GM18498 (cell line): ENCODE data around the gene BAG1.

Source experiments
- ATAC-seq: cut with Tn5 transposase; IDR thresholded peaks from one replicate; pipeline ENCODE4 v1.9.1; 2021; ENCODE audit warnings: mild to moderate bottlenecking, moderate library complexity; ENCODE audit not compliant: unreplicated experiment

The BAG1 gene

GRCh38 chr9:33264473-33265177 lies at the start of gene BAG1, which contains the start of gene CHMP5:
BAG1 (minus strand) TSS chr9:33264708.
CHMP5 (plus strand) TSS chr9:33265049; CDS start chr9:33265079, 30 bp downstream.
- ATAC-seq = peak; percentile 84

DNA sequence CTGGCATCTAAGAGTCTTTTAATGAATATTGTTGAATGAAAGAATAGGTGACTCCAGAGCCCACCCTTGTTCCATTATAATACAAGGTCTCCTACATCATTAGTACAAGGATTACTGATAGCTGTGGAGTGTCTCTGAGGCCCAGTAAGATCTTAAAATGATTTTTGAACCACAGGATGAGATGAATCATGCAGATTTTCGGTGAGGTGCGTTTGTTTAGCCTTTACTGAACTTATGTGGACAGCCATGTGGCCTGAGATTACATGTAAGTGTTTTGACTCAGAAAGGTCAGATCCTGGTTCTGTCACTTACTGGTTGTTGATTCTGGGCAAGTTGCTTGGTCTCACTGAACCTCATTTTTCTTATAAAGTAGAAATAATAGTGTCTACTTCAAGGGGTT lies 47.4 kb upstream of the BAG1 start:
- ATAC-seq = no peak

DNA sequence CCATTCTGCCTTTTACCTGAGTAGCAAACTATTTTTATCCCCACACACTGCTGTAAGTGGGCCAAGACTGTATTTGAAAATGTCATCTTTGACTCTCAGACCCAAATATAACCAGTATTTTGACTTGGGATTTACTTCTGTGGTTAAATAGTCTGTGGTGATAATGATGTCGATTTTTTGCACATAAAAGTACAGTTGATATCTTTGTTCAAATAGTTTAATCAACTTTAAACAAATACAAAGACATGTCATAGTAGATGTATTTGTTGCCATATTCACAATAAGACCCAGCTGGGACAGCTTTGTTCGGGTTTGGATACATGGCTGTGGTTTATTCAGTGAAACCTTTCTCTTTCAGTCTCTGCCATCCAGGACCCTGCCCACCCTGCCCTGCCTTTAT lies 46.2 kb upstream of the BAG1 start:
- ATAC-seq = no peak

DNA sequence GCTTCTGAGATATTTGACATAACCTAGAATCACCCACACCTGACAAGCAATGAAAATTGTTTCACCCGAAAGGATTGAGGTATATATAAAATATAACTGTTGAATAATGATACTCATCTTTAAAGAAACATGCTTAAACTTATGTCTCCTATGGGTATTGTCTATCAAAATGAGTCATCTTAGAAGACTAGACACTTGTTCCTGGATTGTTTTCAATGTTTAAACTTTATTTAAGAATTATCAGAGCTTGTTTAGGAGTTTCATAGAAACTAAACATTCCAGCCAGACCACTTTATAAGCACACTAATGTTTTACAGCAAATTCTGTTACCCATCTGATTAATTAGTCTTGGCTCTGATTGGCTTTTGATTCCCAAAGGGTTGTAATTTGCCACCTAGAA lies 45.4 kb upstream of the BAG1 start:
- ATAC-seq = no peak

DNA sequence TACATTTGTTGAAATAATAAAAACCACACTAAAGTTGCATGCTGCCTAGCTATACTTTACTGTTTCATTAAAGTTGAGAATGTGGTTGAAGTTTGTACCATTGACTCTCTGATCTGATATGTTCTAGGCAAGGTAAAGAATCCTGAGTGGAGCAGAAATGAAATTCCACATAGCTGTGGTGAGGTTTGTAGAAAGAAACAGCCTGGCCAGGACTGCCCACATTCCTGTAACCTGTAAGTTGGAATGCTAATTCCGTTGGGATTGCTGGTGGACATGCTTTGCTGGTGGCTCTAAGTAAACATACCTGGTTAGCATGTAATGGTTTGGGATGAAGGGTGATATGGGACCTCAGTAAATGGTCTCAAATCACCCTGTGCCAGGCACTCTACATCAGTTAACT lies 42.6 kb upstream of the BAG1 start:
- no peak for ATAC-seq

DNA sequence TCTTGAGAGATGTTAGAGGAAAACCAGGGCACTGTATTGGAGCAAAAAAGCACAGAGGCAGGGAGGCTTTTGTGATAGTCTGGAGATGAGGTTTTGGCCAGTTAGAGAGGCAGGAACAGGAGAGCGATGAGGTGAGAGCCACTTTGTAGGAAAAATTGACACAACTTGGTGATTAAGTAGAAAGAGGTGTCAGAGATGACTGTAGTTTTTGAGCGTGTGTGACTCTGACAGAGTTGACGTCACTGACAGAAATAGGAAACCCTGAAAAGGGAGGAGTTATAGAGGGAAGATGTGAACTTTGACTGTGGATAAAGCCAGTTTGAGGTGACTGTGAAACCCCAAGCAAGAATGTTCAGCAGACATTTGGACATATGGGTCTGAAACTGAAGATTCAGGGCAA lies 41.5 kb upstream of the BAG1 start:
- no peak for ATAC-seq

GRCh38 chr9:33304362-33304761 lies 39.9 kb upstream of the BAG1 start:
- no peak for ATAC-seq

GRCh38 chr9:33300546-33300945 lies 36.0 kb upstream of the BAG1 start:
- ATAC-seq = no peak

DNA sequence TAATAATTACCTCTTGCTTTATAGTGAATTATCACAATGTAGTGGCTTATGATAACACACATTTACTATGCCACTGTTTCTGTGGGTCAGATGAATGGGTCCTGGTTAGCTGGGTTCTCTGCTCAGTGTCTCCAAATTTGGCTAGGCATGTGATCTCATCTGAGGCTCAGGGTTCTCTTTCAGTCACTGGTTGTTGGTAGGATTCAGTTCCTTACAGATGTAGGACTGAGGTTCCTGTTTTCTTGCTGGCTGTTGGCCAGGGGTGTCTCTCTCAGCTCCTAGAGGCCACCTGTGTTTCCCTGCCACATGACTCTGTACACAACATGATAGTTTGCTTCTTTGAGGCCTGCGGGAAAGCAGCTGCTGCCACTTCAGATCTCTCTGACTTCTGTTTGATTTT lies 32.9 kb upstream of the BAG1 start:
- ATAC-seq = peak; percentile 92

DNA sequence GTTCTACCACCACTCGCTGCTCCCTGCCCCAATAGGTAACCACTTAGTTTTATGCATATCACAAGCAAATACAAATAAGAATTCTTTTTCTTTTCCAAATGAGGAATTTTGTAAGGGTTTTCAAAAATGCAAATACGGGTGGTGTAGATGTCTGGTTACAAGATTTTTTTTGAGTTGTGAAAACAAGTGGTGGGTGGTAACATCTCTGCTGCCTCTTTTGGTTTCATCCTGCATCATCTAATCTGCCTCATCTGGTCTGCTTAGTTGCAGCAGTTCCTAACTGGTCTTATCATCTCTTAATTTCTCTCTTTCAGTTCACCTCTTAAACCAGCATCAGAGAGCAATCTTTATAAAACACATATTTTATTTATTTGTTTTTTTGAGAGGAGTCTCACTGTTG lies 31.1 kb upstream of the BAG1 start:
- peak; percentile 41 for ATAC-seq

DNA sequence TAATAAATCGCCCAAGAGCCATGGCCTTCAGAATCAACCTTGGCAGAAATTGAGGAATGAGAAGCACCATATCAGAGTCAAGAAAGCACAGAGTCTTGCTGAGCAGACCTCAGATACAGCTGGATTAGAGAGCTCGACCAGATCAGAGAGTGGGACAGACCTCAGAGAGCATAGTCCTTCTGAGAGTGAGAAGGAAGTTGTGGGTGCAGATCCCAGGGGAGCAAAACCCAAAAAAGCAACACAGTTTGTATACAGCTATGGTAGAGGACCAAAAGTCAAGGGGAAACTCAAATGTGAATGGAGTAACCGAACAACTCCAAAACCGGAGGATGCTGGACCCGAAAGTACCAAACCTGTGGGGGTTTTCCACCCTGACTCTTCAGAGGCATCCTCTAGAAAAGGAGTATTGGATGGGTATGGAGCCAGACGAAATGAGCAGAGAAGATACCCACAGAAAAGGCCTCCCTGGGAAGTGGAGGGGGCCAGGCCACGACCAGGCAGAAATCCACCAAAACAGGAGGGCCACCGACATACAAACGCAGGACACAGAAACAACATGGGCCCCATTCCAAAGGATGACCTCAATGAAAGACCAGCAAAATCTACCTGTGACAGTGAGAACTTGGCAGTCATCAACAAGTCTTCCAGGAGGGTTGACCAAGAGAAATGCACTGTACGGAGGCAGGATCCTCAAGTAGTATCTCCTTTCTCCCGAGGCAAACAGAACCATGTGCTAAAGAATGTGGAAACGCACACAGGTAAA lies 30.3 kb upstream of the BAG1 start:
- ATAC-seq = no peak

DNA sequence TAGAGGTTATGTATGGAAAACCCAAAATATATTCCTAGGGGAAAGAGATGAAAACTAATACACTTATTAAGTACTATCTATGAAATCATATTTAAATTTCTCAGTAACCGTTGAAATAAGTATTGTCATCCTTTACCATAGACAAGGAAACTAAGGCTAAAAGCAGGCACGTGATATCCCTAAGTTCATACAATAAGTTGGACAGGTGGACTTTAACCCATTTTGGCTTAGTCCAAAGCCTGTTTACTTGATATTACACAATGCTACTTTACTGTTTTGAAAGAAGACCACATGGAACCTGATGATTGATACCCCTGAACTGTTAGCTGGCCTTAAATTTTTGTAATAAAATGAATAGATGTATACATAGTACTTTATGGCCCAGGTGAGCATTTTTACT lies 29.3 kb upstream of the BAG1 start:
- no peak for ATAC-seq

DNA sequence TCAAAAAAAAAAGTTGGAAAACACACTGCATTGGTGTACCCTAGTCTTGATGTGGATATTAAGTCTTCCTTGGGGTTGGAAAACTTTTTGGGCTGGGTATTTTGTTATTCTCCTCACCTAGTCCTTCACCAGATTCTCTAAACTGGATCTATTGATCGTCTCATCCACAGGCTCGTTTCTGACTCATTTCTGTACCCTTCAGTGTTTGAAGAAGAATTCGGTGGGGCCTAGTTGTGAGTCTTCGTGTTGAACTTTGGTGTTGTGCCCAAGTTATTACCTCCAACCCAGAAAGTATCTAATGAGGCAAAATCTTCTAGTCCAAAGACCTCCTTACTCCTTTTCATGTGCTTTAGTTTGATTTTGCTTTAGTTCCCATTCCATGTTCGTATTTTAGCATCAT lies 27.4 kb upstream of the BAG1 start:
- no peak for ATAC-seq

DNA sequence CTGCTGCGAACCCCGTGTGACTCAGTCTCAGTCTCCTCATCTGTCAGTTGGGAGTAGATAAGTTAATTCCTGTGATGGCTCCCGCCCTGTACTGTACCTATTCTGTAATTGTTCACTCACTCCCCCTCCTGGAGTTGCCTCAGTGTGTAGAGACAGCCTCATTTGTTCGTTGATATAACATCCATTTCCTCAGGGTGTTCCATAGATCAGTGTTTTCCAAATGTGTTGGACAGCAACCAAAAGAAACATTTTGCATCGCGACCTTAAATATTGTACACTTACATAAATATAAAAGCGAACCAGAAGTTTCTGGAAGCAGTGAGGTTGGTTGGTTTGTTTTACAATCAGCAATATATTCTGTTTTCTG lies 26.5 kb upstream of the BAG1 start:
- peak; percentile 7 for ATAC-seq

- ATAC-seq = peak; percentile 88
Measured at GRCh38 chr9:33290247-33291030, 25.9 kb upstream of the BAG1 start, which contains the start of gene NFX1. NFX1 (plus strand) TSS chr9:33290516; CDS start chr9:33290573, 57 bp downstream.

DNA sequence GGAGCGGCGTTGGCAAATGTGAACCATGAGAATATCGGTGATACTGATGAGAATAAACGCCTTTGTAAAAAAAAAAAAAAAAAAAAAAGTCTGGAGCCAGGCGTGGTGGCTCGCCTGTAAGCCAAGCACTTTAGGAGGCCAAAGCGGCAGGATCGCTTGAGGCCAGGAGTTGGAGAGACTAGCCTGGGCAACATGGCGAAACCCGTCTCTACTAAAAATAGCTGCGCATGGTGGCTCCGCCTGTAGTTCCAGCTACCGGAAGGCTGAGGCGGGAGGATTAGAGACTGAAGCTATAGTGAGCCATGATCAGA lies 25.4 kb upstream of the BAG1 start:
- ATAC-seq = no peak

GRCh38 chr9:33289496-33289895 lies 25.0 kb upstream of the BAG1 start:
- no peak for ATAC-seq

DNA sequence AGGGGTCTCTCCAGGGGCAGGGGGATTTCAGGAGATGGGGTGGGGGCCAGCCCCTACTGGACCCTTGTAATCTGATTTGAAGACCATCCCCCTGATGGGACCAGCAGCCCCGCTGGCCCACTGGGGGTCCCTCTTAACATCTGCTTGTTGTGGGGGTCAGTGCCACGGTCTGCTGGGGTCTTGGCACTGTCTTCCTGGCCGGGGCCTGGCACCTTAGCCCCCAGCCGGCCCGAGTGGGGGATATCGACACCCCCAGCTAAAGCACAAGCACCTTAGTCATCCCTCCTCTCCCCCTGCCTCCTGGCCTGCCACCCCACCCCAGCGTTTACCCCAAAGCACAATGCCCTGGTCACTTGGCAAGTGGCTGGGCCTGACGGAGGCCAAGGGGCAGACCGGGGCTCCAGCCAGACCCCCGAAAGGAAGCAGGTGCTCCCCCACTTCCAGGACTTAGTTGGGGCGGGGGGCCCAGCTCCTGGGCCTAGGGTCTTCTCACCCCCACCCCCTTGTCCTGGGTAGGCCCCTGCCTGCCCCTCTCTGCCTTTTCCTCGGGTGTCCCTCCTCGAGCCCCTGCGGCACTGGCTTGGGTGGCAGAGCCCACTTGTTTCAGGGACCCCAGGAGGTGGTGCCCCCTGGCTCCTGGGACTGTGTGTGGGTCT lies 24.4 kb upstream of the BAG1 start:
- no peak for ATAC-seq

DNA sequence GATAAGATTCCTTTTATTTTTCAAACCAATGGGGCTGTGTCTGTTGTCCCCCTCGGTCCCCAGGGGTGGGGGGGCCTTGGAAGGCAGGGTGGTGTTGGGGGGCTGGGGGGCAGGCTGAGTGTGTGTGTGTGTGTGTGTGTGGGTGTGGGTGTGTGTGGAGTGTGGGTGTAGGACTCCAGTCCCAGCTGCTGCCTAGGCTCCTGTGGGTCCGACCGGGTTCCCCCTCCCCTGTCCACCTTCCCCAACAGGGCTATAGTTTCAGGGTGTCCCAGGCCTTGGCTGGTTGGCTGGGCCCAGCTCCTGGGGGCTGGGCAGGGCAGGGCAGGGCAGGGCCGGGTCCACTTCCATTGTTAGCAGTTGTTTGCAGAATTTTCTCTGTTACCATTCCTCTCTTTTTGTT lies 23.7 kb upstream of the BAG1 start:
- no peak for ATAC-seq

DNA sequence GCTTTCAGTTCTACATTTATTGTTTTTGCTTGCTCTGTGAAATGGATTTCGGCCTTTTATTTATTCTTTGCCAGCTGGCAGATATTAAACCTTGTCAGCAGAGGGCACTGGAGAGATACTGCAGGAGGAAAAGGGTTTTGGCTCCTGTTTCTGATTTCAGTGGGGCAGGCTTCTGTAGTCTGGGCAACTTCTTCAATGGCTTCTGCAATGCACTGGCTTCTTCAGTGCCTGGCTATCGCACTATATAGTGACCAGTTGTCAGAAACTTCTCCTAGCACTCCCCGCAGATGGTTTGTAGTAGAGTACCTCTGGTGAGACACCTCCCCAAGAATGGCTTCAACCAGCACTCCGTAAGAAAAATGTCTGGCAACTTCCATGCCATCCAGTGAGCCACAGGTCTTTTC lies 22.6 kb upstream of the BAG1 start:
- ATAC-seq = no peak

GRCh38 chr9:33285502-33285901 lies 21.0 kb upstream of the BAG1 start:
- ATAC-seq = no peak
